SJSA1 (cell line): Measurements from ENCODE around the gene PIKFYVE. TPM values are rescaled to one million over a fixed set of nuclear protein-coding genes. Genes with fewer than 3 reads are reported as not detected.
A peak's percentile ranks its signal among the peaks of the same experiment; 100 is the strongest.
"Not testable (repeated sequence)": the region's sequence is repeated elsewhere in the genome, so short reads cannot be mapped to it uniquely, and the experiment has no call there.

Source experiments
- DNase-seq, 2 experiments: peaks; one replicate each; pipeline ENCODE4 v3.0.0-alpha.2; 2015 to 2020; ENCODE audit warnings: low spot score in 2 of 2, low read depth in 1 of 2
- H3K27ac ChIP-seq: fragments of 250-450 bp; sonication (Bioruptor Pico); 2 replicates; pipeline ENCODE4 v1.5.1; 2020; ENCODE audit warnings: mild to moderate bottlenecking, moderate library complexity
- H3K27me3 ChIP-seq: fragments of 250-450 bp; sonication (Bioruptor Pico); replicated peaks from 2 replicates; pipeline ENCODE4 v1.5.1; 2020; ENCODE audit warnings: mild to moderate bottlenecking, moderate library complexity
- H3K36me3 ChIP-seq: fragments of 250-450 bp; sonication (Bioruptor Pico); 2 replicates; pipeline ENCODE4 v1.5.1; 2020; ENCODE audit warnings: mild to moderate bottlenecking
- H3K4me1 ChIP-seq: fragments of 250-450 bp; sonication (Bioruptor Pico); replicated peaks from 2 replicates; pipeline ENCODE4 v1.6.1; 2021; ENCODE audit warnings: mild to moderate bottlenecking
- H3K4me3 ChIP-seq: fragments of 250-450 bp; sonication (Bioruptor Pico); 2 replicates; pipeline ENCODE4 v1.5.1; 2020; ENCODE audit warnings: mild to moderate bottlenecking
- H3K9me3 ChIP-seq: fragments of 250-450 bp; sonication (Bioruptor Pico); replicated peaks from 2 replicates; pipeline ENCODE4 v1.5.1; 2020; ENCODE audit warnings: mild to moderate bottlenecking
- total RNA-seq: library from RNA; depleted of rRNA; stranded (reverse); fragments of >200 nt; shearing (Covaris generic); gene quantifications from 2 replicates; pipeline ENCODE4 v1.2.3, GENCODE V29; 2014

The PIKFYVE gene
- total RNA-seq, 1 experiment from 2014 or later: 27.3 TPM

GRCh38 chr2:208350610-208351009, 84.6 kb downstream of the PIKFYVE start:
- no peaks in the 10 kb centered on the region for H3K4me1 ChIP-seq
- H3K4me3 ChIP-seq: no peak overlapping the region
- DNase-seq: no peak
- no peaks in the 10 kb centered on the region for H3K9me3 ChIP-seq
- H3K27me3 ChIP-seq: no peaks in the 10 kb centered on the region
- H3K36me3 ChIP-seq: peaks cover 78% of the 10 kb centered on the region
- no peak overlapping the region for H3K27ac ChIP-seq

DNA sequence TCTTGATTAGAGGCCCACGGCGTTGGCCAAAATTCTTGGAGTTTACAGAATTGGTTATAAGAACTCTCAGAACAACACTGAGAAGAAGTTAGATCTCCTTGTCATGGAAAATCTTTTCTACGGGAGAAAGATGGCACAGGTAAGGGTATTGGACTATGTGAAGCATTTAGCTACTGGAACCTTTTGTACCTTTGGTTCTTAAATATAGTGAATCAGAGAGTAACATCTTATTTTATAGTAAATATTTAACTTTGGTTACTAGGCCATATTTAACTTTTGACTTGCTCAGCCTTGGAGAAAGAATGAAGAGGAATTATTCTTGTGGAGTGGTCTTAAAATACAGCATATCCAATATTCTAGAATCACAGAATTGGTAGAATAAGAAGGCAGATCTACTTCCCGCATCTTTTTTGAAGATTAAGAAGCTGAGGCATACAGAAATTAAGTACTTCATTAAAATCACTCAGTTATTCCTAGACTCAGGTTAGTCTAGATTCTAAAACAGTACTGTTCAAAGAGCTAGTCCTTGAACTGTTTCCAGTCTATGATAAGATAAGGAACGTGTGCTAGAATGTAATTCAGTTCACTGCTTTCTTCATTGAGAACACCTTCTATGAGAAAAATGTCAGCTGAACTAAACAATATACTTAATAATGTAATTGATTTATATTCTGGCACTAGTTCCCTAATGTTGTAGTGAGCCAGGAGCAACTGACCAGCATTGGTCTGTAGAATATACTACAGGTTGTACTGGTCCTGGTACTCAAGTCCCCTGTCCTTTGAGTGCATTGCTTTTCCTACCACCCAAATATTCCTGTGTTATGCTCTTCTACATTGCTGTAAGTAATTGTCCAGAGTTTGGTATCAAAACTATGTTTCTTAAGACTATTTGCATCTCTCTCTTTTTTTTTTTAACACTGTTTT, 86.9 kb downstream of the PIKFYVE start:
- Histone ChIP-seq H3K27ac (no peak overlapping the region), H3K9me3 (no peaks in the 10 kb centered on the region), H3K27me3 (no peaks in the 10 kb centered on the region), H3K4me3 (no peak overlapping the region), H3K36me3 (peaks cover 68% of the 10 kb centered on the region), H3K4me1 (peaks cover 13% of the 10 kb centered on the region)
- DNase-seq: no peak

DNA sequence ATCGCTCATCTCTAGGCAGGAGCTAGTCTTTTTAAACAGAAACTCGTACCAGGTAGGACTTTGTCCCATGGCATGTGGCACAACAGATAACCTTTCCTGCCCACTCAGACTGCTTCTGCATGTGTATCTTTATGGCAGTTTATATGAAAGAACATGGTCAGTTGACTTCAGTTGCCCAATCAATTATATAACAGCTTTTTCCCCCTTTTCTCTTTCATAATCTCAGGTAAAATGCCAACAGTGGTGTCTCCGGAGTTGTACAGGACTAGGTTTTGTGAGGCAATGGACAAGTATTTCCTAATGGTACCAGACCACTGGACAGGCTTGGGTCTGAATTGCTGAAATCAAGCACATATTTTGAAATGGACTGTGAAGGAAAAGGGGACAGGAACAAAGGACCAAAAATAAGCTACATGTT, 88.9 kb downstream of the PIKFYVE start:
- no peak overlapping the region for H3K4me3 ChIP-seq
- no peaks in the 10 kb centered on the region for H3K27me3 ChIP-seq
- no peak for DNase-seq
- peaks cover 19% of the 10 kb centered on the region for H3K4me1 ChIP-seq
- no peaks in the 10 kb centered on the region for H3K9me3 ChIP-seq
- no peak overlapping the region for H3K27ac ChIP-seq
- H3K36me3 ChIP-seq: peaks cover 56% of the 10 kb centered on the region

DNA sequence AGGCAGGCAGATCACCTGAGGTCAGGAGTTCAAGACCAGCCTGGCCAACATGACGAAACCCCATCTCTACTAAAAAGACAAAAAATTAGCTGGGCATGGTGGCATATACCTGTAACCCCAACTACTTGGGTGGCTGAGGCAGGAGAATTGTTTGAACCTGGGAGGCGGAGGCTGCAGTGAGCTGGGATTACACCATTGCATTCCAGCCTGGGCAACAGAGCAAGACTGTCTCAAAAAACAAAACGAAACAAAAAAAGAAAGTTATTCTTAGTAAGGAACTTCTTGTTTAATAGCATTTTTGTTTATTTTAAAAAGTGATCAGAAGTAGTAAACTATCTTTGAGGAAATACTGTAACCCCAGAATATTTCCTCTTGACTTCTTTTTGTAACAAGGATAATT, 90.4 kb downstream of the PIKFYVE start:
- H3K4me1 ChIP-seq: peaks cover 19% of the 10 kb centered on the region
- not testable (repeated sequence) for H3K9me3 ChIP-seq, H3K4me3 ChIP-seq, H3K27me3 ChIP-seq, DNase-seq
- peaks cover 44% of the 10 kb centered on the region for H3K36me3 ChIP-seq
- H3K27ac ChIP-seq: peak overlapping the region; percentile 17; the same call in 1 of the 2 replicates

DNA sequence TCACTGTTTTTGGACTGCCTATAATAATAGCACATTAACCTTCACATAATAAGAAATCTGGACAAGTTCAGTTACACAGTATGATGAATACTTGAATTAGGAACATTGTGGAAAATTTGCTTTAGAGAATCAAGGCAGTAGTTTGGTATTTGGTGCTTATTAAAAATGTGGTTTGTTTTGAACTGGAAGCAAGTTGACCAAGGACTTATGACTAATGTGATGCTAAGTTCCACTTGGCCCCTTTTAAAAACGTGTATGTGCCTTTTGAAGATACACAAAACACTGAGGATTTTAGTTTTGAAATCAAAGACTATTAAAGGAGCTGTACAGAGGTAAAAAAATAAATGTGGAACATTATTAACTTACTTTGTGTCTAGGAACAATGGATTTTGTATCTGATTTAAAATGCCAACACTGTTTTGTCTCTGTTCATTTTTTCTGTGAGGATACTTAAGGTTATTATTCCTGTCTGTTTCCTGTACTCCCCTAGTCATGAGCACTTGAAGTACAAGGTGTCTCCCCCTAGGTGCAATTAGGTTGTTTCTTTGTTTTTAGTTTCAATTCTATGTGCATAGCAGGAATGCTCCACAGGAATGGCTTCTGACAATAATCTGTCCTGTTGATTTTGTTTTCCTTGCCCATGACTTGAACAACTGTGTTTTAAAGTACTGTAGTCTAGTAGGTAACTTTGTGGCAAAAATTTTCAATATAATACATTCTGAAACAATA, 91.0 kb downstream of the PIKFYVE start:
- Histone ChIP-seq H3K4me3 (no peak overlapping the region), H3K9me3 (no peaks in the 10 kb centered on the region)
- DNase-seq: peak in 1 of 2 experiments; percentile 19

DNA sequence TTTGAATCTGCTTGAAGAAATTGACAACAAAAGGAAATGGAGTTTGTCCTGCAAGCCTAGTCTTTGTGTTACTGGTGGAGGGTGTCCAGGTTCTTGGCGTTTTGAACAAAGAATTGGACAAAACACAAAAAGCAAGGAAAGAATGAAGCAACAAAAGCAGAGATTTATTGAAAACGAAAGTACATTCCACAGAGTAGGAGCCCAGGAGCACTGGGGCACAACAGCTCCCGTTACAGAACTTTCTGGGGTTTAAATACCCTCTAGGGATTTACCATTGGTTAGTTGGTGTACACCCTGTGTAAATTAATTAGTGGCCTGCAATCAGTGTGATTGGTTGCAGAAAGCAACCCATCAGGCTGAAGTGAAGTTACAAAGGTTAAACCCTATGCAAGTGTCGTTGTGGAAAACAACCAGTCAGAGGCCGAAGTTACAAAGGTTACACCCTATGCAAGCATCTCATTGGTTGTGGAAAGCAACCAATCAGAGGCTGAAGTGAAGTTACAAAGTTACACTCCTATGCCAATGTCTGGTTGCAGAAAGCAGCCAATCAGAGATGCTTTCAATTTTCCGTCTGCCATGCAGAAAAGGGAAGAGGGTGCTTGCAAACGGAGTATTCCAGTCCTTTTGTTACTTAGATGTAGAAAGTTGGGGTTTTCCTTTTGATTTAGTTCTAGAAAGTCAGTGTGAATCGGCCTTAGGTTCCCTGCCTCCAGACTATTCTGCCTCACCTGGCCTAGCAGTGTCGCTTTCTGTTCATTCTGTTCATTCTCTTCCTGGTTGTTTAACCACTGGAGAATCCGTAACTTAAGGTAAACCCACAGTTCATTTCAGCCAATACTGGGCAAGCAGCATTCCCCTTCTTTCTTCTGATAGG, 92.9 kb downstream of the PIKFYVE start:
- Histone ChIP-seq H3K27ac (no peak overlapping the region), H3K27me3 (no peaks in the 10 kb centered on the region), H3K36me3 (peaks cover 25% of the 10 kb centered on the region), H3K9me3 (no peaks in the 10 kb centered on the region), H3K4me3 (no peak overlapping the region), H3K4me1 (peaks cover 29% of the 10 kb centered on the region)
- DNase-seq: peak in 1 of 2 experiments; percentile 28

More for the DNA sequence above, 91.0 kb downstream of the PIKFYVE start:
- H3K27ac ChIP-seq: peak overlapping the region; percentile 17; the same call in 1 of the 2 replicates
- peaks cover 38% of the 10 kb centered on the region for H3K36me3 ChIP-seq
- H3K4me1 ChIP-seq: peaks cover 19% of the 10 kb centered on the region
- no peaks in the 10 kb centered on the region for H3K27me3 ChIP-seq

DNA sequence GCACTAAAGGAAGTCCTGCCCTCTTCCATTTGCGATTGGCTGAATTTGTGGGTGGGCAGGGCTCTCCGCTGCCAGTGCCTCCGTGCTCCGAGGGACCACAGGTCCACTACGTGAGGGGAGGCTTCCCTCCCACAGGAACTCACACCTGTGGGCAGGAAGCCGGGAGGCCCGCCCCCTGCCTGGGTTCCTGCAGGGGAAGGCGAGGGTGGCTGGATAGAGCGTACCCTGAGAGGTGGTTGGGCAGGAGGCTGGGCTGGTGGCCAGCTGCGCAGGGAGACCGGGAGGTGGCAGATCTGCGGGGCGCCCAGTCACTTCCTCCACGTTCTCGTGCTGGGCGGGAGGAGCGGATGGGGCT, 93.6 kb downstream of the PIKFYVE start:
- no peaks in the 10 kb centered on the region for H3K27me3 ChIP-seq
- H3K4me1 ChIP-seq: peaks cover 31% of the 10 kb centered on the region
- no peak overlapping the region for H3K4me3 ChIP-seq
- no peak overlapping the region for H3K27ac ChIP-seq
- no peaks in the 10 kb centered on the region for H3K9me3 ChIP-seq
- DNase-seq: no peak
- peaks cover 19% of the 10 kb centered on the region for H3K36me3 ChIP-seq

DNA sequence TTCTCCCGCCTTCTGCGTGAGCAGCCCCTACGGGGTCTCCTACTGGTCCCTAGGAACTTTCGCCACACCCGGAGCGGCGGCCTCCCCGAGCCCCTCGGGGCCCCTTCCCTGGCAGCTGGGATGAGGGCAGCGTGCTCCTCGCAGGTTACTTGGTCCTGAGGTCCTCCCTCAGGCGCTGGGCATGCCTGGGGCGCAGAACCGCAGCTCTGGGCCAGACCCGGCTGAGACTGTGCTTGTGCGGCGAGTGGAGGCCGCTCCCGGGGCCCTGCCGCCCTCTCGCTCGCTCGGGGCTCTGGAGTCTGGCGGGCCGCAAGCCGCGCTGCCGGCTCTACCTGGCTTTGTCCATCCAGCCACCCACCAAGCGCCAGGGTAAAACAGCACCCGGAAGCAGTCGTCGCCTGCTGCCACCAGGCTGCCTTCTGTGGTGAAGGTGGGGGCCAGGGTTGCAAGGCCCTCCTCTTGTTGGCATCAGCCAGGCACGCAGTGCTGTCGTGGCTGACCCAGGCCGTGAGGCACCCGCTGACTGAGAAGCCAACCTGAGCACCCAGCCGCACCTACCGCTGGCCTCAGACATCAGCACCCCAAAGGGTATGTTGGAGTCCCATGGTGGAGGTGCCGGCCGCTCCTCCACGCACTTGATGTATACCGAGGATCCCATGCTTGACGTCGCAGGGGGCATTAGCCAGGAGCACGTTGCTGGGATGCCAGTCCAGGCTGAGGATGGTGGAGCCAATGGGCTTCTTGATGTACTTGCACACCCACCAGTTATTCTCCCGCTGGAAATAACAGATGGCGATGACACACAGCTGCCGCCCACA, 94.4 kb downstream of the PIKFYVE start:
- Histone ChIP-seq H3K27me3 (no peaks in the 10 kb centered on the region), H3K4me1 (peaks cover 31% of the 10 kb centered on the region), H3K9me3 (no peaks in the 10 kb centered on the region)

GRCh38 chr2:208361077-208361441, 95.0 kb downstream of the PIKFYVE start:
- H3K27ac ChIP-seq: no peak overlapping the region
- DNase-seq: no peak

More for the DNA sequence above, 94.4 kb downstream of the PIKFYVE start:
- DNase-seq: no peak
- peaks cover 10% of the 10 kb centered on the region for H3K36me3 ChIP-seq
- no peak overlapping the region for H3K27ac ChIP-seq
- H3K4me3 ChIP-seq: no peak overlapping the region

GRCh38 chr2:208363485-208363884, 97.4 kb downstream of the PIKFYVE start:
- Histone ChIP-seq H3K9me3 (no peaks in the 10 kb centered on the region), H3K4me3 (no peak overlapping the region), H3K4me1 (peaks cover 18% of the 10 kb centered on the region), H3K27me3 (no peaks in the 10 kb centered on the region), H3K36me3 (no peaks in the 10 kb centered on the region), H3K27ac (no peak overlapping the region)
- peak in 1 of 2 experiments; percentile 61 for DNase-seq

More at GRCh38 chr2:208361077-208361441, 95.0 kb downstream of the PIKFYVE start:
- no peak overlapping the region for H3K4me3 ChIP-seq
- H3K36me3 ChIP-seq: peaks cover 7% of the 10 kb centered on the region
- no peaks in the 10 kb centered on the region for H3K9me3 ChIP-seq
- peaks cover 31% of the 10 kb centered on the region for H3K4me1 ChIP-seq
- H3K27me3 ChIP-seq: no peaks in the 10 kb centered on the region

- no peaks in the 10 kb centered on the region for H3K36me3 ChIP-seq
- H3K27ac ChIP-seq: no peak overlapping the region
- no peaks in the 10 kb centered on the region for H3K27me3 ChIP-seq
- peaks cover 13% of the 10 kb centered on the region for H3K4me1 ChIP-seq
- no peak overlapping the region for H3K4me3 ChIP-seq
- no peaks in the 10 kb centered on the region for H3K9me3 ChIP-seq
- no peak for DNase-seq
Observed at GRCh38 chr2:208366215-208367127, 100.4 kb downstream of the PIKFYVE start.

GRCh38 chr2:208369091-208369490, 103.0 kb downstream of the PIKFYVE start:
- Histone ChIP-seq H3K27me3 (no peaks in the 10 kb centered on the region), H3K27ac (no peak overlapping the region), H3K4me1 (peaks cover 2% of the 10 kb centered on the region), H3K36me3 (no peaks in the 10 kb centered on the region), H3K9me3 (no peaks in the 10 kb centered on the region), H3K4me3 (no peak overlapping the region)
- no peak for DNase-seq
